Gastroesophageal sphincter (tissue), 3 donors: Measurements from ENCODE around the gene PCBP3.

Source experiments
- CTCF ChIP-seq, 4 experiments: fragments of 200-600 bp in 2 of 4; fragments of 450-650 bp in 2 of 4; sonication (generic) in 1 of 4; IDR thresholded peaks; one replicate each; pipeline ENCODE4 v1.5.1; 2017 to 2019; ENCODE audit warnings: antibody characterized with exemption in 4 of 4, mild to moderate bottlenecking in 2 of 4, moderate library complexity in 2 of 4
- POLR2A ChIP-seq, 2 donors: fragments of 450-650 bp; IDR thresholded peaks; one replicate each; pipeline ENCODE4 v1.6.1; 2017; ENCODE audit warnings: antibody characterized with exemption in 2 of 2, mild to moderate bottlenecking in 2 of 2, moderate library complexity in 1 of 2
- POLR2AphosphoS5 ChIP-seq: sonication (generic); formaldehyde crosslinking; IDR thresholded peaks from one replicate; pipeline ENCODE4 v1.6.1; 2017; ENCODE audit warnings: antibody characterized with exemption

GRCh38 chr21:45599146-45599581 is 44.4 kb upstream of the PCBP3 start:
- no peak for TF ChIP-seq CTCF (IDR thresholded peaks at IDR 0.05)
- TF ChIP-seq POLR2AphosphoS5: no peak
- no peak for TF ChIP-seq POLR2A (IDR thresholded peaks at IDR 0.05)
